Mesenchymal stem cell (in vitro differentiated cells and primary cell): ENCODE results near the gene ARAF.

Experiments used
- DNase-seq: peaks from one replicate; pipeline ENCODE4 v3.0.0-alpha.2; 2013
- H2AFZ ChIP-seq: one replicate; pipeline ENCODE4 v1.6.1; 2013; ENCODE audit warnings: low read depth, mild to moderate bottlenecking, control low read depth, inconsistent platforms, low read length, moderate library complexity
- H2AK5ac ChIP-seq: 2 replicates; pipeline ENCODE4 v1.6.1; 2013; ENCODE audit warnings: low read length, moderate library complexity, mild to moderate bottlenecking, inconsistent platforms; ENCODE audit not compliant: severe bottlenecking
- H2BK120ac ChIP-seq: one replicate; pipeline ENCODE4 v1.6.1; 2013; ENCODE audit warnings: low read depth, mild to moderate bottlenecking, inconsistent platforms, low read length, moderate library complexity
- H2BK12ac ChIP-seq, 2 experiments: one replicate each; pipeline ENCODE4 v1.6.1; 2013; ENCODE audit warnings: inconsistent platforms in 2 of 2, low read length in 2 of 2, mild to moderate bottlenecking in 2 of 2, moderate library complexity in 2 of 2, control low read depth in 1 of 2
- H2BK15ac ChIP-seq: one replicate; pipeline ENCODE4 v1.6.1; 2013; ENCODE audit warnings: mild to moderate bottlenecking, low read depth, inconsistent platforms; ENCODE audit not compliant: poor library complexity, severe bottlenecking
- H2BK5ac ChIP-seq: 2 replicates; pipeline ENCODE4 v1.6.1; 2013; ENCODE audit warnings: low read depth, mild to moderate bottlenecking, low read length, control low read depth, inconsistent platforms; ENCODE audit not compliant: poor library complexity, severe bottlenecking
- H3K14ac ChIP-seq, 2 experiments: one replicate each; pipeline ENCODE4 v1.6.1; 2013; ENCODE audit warnings: inconsistent platforms in 2 of 2, low read length in 2 of 2, control low read depth in 1 of 2, mild to moderate bottlenecking in 1 of 2, moderate library complexity in 1 of 2
- H3K18ac ChIP-seq, 2 experiments: one replicate each; pipeline ENCODE4 v1.6.1; 2013; ENCODE audit warnings: inconsistent platforms in 2 of 2, low read length in 2 of 2, control low read depth in 1 of 2, low read depth in 1 of 2, mild to moderate bottlenecking in 1 of 2
- H3K23ac ChIP-seq, 2 experiments: one replicate each; pipeline ENCODE4 v1.6.1; 2013; ENCODE audit warnings: inconsistent platforms in 2 of 2, low read length in 2 of 2, mild to moderate bottlenecking in 2 of 2, moderate library complexity in 2 of 2, control low read depth in 1 of 2
- H3K27ac ChIP-seq: 2 replicates; pipeline ENCODE4 v1.5.1; 2013; ENCODE audit warnings: mild to moderate bottlenecking, moderate library complexity, low read length, control low read depth, inconsistent platforms; ENCODE audit not compliant: poor library complexity, severe bottlenecking
- H3K27me3 ChIP-seq, 2 experiments: 2 replicates each; pipeline versions ENCODE4 v1.6.1 to v1.7.0; 2013; ENCODE audit warnings: low read length in 2 of 2, mild to moderate bottlenecking in 2 of 2, moderate library complexity in 2 of 2, control low read depth in 1 of 2, inconsistent platforms in 1 of 2; ENCODE audit not compliant: control insufficient read depth in 1 of 2, insufficient read depth in 1 of 2
- H3K36me3 ChIP-seq, 2 experiments: 2 replicates each; pipeline versions ENCODE4 v1.6.1 to v1.7.0; 2013; ENCODE audit warnings: low read length in 2 of 2, control low read depth in 1 of 2, inconsistent platforms in 1 of 2, low read depth in 1 of 2, mild to moderate bottlenecking in 1 of 2; ENCODE audit not compliant: insufficient read depth in 2 of 2, control insufficient read depth in 1 of 2
- H3K4ac ChIP-seq, 2 experiments: one replicate each; pipeline ENCODE4 v1.6.1; 2013; ENCODE audit warnings: inconsistent platforms in 2 of 2, low read length in 2 of 2, mild to moderate bottlenecking in 2 of 2, moderate library complexity in 2 of 2, control low read depth in 1 of 2, low read depth in 1 of 2
- H3K4me1 ChIP-seq: 2 replicates; pipeline ENCODE4 v1.6.1; 2013; ENCODE audit warnings: low read depth, low read length, control low read depth; ENCODE audit not compliant: control insufficient read depth, insufficient read depth
- H3K4me2 ChIP-seq: 2 replicates; pipeline ENCODE4 v1.6.1; 2013; ENCODE audit warnings: low read length, mild to moderate bottlenecking, inconsistent platforms; ENCODE audit not compliant: poor library complexity, severe bottlenecking
- H3K4me3 ChIP-seq, 2 experiments: 2 replicates each; pipeline versions ENCODE4 v1.5.1 to v1.7.0; 2013; ENCODE audit warnings: low read length in 2 of 2, mild to moderate bottlenecking in 2 of 2, control low read depth in 1 of 2, low read depth in 1 of 2; ENCODE audit not compliant: insufficient read depth in 1 of 2
- H3K79me1 ChIP-seq: replicated peaks from 2 replicates; pipeline ENCODE4 v1.6.1; 2013; ENCODE audit warnings: mild to moderate bottlenecking, control low read depth, low read length, inconsistent platforms; ENCODE audit not compliant: poor library complexity, severe bottlenecking
- H3K9ac ChIP-seq: 2 replicates; pipeline ENCODE4 v1.7.0; 2013; ENCODE audit warnings: mild to moderate bottlenecking, low read length, moderate library complexity
- H3K9me3 ChIP-seq: 2 replicates; pipeline ENCODE4 v1.7.0; 2013; ENCODE audit warnings: mild to moderate bottlenecking, low read length; ENCODE audit not compliant: control insufficient read depth
- H4K8ac ChIP-seq: one replicate; pipeline ENCODE4 v1.6.1; 2013; ENCODE audit warnings: inconsistent platforms, mild to moderate bottlenecking, low read length, moderate library complexity
- H4K91ac ChIP-seq: one replicate; pipeline ENCODE4 v1.6.1; 2013; ENCODE audit warnings: mild to moderate bottlenecking, low read length, inconsistent platforms
- WGBS: methylation state at CpG from one replicate; pipeline ENCODE4 v1.1.7; 2013; ENCODE audit warnings: mixed read lengths; 5-methylcytosine and 5-hydroxymethylcytosine counted together

Gene ARAF

DNA sequence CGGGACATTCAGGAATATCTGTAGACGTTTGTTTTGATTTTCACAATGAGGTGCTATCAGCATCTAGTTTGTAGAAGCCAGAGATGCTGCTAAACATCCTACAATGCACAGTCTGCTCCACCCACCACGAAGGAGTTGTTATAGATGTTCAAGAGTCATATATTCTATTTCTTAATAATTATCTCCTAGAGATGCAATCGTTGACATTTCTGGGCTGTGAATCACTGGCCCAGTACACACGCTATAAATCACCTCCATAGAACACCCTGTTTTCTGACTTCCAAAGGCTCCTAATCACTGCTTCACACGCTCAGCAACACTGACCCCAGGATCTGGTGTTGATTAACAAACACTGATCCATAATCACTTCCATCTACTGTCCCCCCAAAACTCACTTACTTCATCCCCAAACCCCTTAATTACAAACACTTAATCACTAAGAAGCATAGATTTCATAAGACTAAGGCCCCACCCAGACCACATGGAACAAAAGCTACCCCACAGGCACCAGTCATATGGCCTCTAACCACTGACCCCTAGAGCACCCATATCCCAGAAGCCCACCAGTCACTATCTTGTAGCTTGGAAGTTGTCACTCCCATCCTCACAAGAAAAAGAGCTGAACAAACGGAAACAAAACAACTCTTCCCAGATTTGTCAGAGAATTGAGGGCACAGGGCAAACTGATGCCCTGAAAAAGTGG lies 46.3 kb upstream of the ARAF start:
- Histone ChIP-seq H2BK120ac (no peak overlapping the region), H2BK12ac (no peak overlapping the region), H2AK5ac (no peak overlapping the region), H2BK15ac (no peak overlapping the region), H3K27me3 (peaks cover 0 to 4% of the 10 kb centered on the region in 2 experiments), H3K4me2 (no peak overlapping the region), H3K9me3 (no peaks in the 10 kb centered on the region), H3K79me1 (no peaks in the 10 kb centered on the region), H2AFZ (no peak overlapping the region), H3K27ac (no peak overlapping the region), H3K18ac (peak overlapping the region in 1 of 2 experiments; percentile 70), H2BK5ac (no peak overlapping the region), H4K8ac (no peak overlapping the region), H4K91ac (no peak overlapping the region), H3K36me3 (no peaks in the 10 kb centered on the region), H3K9ac (no peak overlapping the region), H3K4me3 (no peak overlapping the region), H3K23ac (no peak overlapping the region), H3K4me1 (peaks cover 1% of the 10 kb centered on the region), H3K14ac (no peak overlapping the region), H3K4ac (no peak overlapping the region)
- 8% methylated on average over 4 of the region's 7 CpGs for WGBS
- DNase-seq = peak; percentile 85

DNA sequence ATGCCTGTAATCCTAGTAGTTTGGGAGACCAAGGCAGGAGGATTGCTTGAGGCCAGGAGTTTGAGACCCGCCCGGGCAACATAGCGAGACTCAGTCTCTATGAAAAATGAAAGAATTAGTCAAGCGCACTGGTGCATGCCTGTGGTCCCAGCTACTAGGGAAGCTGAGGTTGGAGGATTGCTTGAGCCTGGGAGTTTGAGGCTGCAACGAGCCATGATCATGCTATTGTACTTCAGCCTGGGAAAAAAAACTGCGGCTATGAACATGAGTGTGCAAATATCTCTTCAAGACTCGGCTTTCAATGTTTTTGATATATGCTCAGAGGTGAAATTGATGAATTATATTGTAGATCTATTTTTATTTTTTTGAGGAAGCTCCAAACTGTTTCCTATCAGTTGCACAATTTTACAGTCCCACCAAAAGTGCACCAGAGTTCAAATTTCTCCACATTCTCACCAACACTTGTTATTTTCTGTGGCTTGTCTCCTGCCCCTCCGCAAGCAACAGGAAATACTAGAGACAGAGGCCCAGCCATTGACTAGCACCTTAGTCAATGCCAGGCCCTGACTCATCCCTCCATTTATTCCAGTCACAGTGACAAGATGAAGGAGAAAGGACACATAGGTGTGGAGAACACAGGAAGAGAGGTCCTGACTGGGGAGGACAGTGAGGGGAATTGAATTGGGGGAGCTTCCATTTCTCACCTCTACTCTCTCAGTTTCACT lies 44.9 kb upstream of the ARAF start:
- 58% methylated on average over 5 of the region's 8 CpGs for WGBS
- Histone ChIP-seq H3K4me1 (peaks cover 1% of the 10 kb centered on the region), H2BK5ac (no peak overlapping the region)

DNA sequence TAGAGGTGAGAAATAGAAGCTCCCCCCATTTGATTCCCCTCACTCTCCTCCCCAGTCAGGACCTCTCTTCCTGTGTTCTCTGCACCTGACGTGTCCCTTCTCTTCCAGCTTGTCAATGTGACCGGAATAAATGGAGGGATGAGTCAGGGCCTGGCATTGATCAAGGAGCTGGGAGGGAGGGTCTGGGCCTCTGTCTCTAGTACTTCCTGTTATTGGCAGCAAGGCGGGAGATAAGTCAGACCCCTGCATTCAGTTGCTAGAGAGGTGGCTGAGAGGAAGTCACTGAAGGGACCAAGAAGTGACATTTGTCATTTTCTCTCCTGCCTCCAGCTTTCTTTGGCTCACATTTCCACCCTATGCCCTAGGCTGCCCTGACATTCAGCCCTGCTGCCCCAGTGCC lies 42.9 kb upstream of the ARAF start:
- no peak overlapping the region for H3K4me3 ChIP-seq
- H2BK15ac ChIP-seq = no peak overlapping the region
- H3K79me1 ChIP-seq = no peaks in the 10 kb centered on the region
- no peak overlapping the region for H2AFZ ChIP-seq
- no peak overlapping the region for H3K27ac ChIP-seq
- H4K8ac ChIP-seq = no peak overlapping the region
- H3K4me2 ChIP-seq = no peak overlapping the region
- no peak overlapping the region for H3K4ac ChIP-seq
- no peaks in the 10 kb centered on the region for H3K36me3 ChIP-seq
- peak overlapping the region; percentile 49 for H2BK120ac ChIP-seq
- H3K18ac ChIP-seq = no peak overlapping the region
- peak; percentile 7 for DNase-seq
- no peak overlapping the region for H3K14ac ChIP-seq
- WGBS = 0% methylated on average over 1 of the region's 3 CpGs
- H2BK12ac ChIP-seq = peak overlapping the region in 1 of 2 experiments; percentile 15
- no peak overlapping the region for H2BK5ac ChIP-seq
- no peaks in the 10 kb centered on the region for H3K9me3 ChIP-seq
- H3K27me3 ChIP-seq = peaks cover 0 to 4% of the 10 kb centered on the region in 2 experiments
- no peak overlapping the region for H3K23ac ChIP-seq
- H3K4me1 ChIP-seq = peaks cover 1% of the 10 kb centered on the region
- H4K91ac ChIP-seq = no peak overlapping the region
- H2AK5ac ChIP-seq = no peak overlapping the region
- H3K9ac ChIP-seq = no peak overlapping the region

More for the DNA sequence above, 44.9 kb upstream of the ARAF start:
- Histone ChIP-seq H2BK15ac (no peak overlapping the region), H4K8ac (no peak overlapping the region), H3K27ac (no peak overlapping the region), H2BK120ac (no peak overlapping the region), H2AFZ (no peak overlapping the region), H3K9ac (no peak overlapping the region), H3K4me3 (no peak overlapping the region), H4K91ac (no peak overlapping the region), H3K36me3 (no peaks in the 10 kb centered on the region), H2AK5ac (no peak overlapping the region), H3K4me2 (no peak overlapping the region), H3K4ac (no peak overlapping the region), H2BK12ac (no peak overlapping the region), H3K9me3 (no peaks in the 10 kb centered on the region), H3K18ac (peak overlapping the region in 1 of 2 experiments; percentile 62), H3K79me1 (no peaks in the 10 kb centered on the region), H3K23ac (no peak overlapping the region), H3K27me3 (peaks cover 0 to 4% of the 10 kb centered on the region in 2 experiments), H3K14ac (no peak overlapping the region)
- peak; percentile 81 for DNase-seq

DNA sequence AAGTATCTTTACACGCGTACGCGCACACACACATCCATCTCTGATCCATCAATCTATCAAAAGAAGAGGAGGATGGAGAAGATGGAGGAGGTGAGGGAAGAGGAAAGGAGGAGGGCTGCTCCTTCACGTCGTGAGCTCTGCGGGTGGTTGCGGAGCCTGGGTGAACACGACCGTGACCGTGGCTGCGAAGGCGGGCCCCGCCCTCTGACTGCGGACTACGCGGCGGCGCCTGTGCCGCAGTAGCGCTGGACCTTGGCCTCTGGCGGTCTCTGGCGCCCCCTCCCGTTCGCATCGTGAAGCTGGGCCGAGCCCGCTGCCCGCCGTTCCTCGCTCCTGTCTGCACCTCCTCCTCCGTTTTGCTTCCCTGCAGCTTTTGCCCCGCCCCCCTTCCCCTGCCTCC lies 37.7 kb upstream of the ARAF start:
- Histone ChIP-seq H4K91ac (no peak overlapping the region), H2BK120ac (peak overlapping the region; percentile 34), H3K9me3 (no peaks in the 10 kb centered on the region), H3K4me2 (peak overlapping the region; percentile 92), H2AK5ac (no peak overlapping the region), H3K14ac (no peak overlapping the region), H3K23ac (no peak overlapping the region), H3K4me3 (peak overlapping the region; percentile 60 to 73), H3K79me1 (no peaks in the 10 kb centered on the region), H2BK15ac (no peak overlapping the region), H3K27me3 (peaks cover 0 to 4% of the 10 kb centered on the region in 2 experiments), H2AFZ (no peak overlapping the region), H2BK5ac (no peak overlapping the region), H3K27ac (no peak overlapping the region), H3K4me1 (peaks cover 2% of the 10 kb centered on the region), H3K36me3 (no peaks in the 10 kb centered on the region), H2BK12ac (no peak overlapping the region), H3K18ac (peak overlapping the region in 1 of 2 experiments; percentile 66), H3K9ac (peak overlapping the region; percentile 68), H4K8ac (no peak overlapping the region), H3K4ac (no peak overlapping the region)
- WGBS = 0% methylated on average over 12 of the region's 33 CpGs
- peak; percentile 71 for DNase-seq
